SK-N-SH (cell line): ENCODE data around the gene DCP2.

Source experiments
- CTCF ChIP-seq: fragments of 200-600 bp; sonication (generic); IDR thresholded peaks from 2 replicates; pipeline ENCODE4 v1.6.1; 2017; ENCODE audit warnings: antibody characterized with exemption, mild to moderate bottlenecking, moderate library complexity
- EZH2phosphoT487 ChIP-seq: fragments of 200-600 bp; sonication (generic); IDR thresholded peaks from 2 replicates; pipeline ENCODE4 v1.6.1; 2017; ENCODE audit warnings: low read depth, mixed run types, mild to moderate bottlenecking, antibody characterized with exemption, moderate library complexity, borderline replicate concordance
- FOSL2 ChIP-seq: IDR thresholded peaks from 2 replicates; pipeline ENCODE4 v1.4.0; 2012; ENCODE audit warnings: low read depth, mild to moderate bottlenecking, moderate library complexity, borderline replicate concordance
- MXI1 ChIP-seq: IDR thresholded peaks from 2 replicates; pipeline ENCODE4 v1.6.1; 2012; ENCODE audit warnings: mild to moderate bottlenecking, low read depth, low read length, improper control_type of control experiment
- POLR2AphosphoS5 ChIP-seq: IDR thresholded peaks from 2 replicates; pipeline ENCODE4 v1.6.1; 2012; ENCODE audit warnings: low read depth, low read length
- SIN3A ChIP-seq: IDR thresholded peaks from 2 replicates; pipeline ENCODE4 v1.6.1; 2012; ENCODE audit warnings: low read depth, mild to moderate bottlenecking, low read length, moderate library complexity, borderline replicate concordance
- SMC3 ChIP-seq: IDR thresholded peaks from 2 replicates; pipeline ENCODE4 v1.6.1; 2012; ENCODE audit warnings: low read depth, low read length, improper control_type of control experiment
- TCF12 ChIP-seq: IDR thresholded peaks from 2 replicates; pipeline ENCODE4 v1.4.0; 2012
- YY1 ChIP-seq: IDR thresholded peaks from 2 replicates; pipeline ENCODE4 v1.4.0; 2012; ENCODE audit warnings: low read depth, mild to moderate bottlenecking
- TF ChIP-seq, protein P1 (sequence below): IDR thresholded peaks from 2 replicates; pipeline ENCODE4 v1.4.0; 2012; ENCODE audit warnings: low read depth, borderline replicate concordance
- TF ChIP-seq, protein P2 (sequence below): fragments of 150-350 bp; IDR thresholded peaks from 2 replicates; pipeline ENCODE4 v1.6.1; 2017; ENCODE audit warnings: antibody characterized with exemption, low read length, low read depth, borderline replicate concordance
- TF ChIP-seq, protein P3 (sequence below): IDR thresholded peaks from 2 replicates; pipeline ENCODE4 v1.4.0; 2012; ENCODE audit warnings: low read depth, borderline replicate concordance

GRCh38 chr5:112998296-112998695 is 21.7 kb downstream of the DCP2 start:
- TF ChIP-seq CTCF (no peak), FOSL2 (no peak), POLR2AphosphoS5 (no peak), YY1 (no peak), SIN3A (no peak), EZH2phosphoT487 (no peak), MXI1 (no peak), SMC3 (no peak), TCF12 (no peak)
- TF ChIP-seq, protein P1, sequence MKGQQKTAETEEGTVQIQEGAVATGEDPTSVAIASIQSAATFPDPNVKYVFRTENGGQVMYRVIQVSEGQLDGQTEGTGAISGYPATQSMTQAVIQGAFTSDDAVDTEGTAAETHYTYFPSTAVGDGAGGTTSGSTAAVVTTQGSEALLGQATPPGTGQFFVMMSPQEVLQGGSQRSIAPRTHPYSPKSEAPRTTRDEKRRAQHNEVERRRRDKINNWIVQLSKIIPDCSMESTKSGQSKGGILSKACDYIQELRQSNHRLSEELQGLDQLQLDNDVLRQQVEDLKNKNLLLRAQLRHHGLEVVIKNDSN = no peak
- TF ChIP-seq, protein P2, sequence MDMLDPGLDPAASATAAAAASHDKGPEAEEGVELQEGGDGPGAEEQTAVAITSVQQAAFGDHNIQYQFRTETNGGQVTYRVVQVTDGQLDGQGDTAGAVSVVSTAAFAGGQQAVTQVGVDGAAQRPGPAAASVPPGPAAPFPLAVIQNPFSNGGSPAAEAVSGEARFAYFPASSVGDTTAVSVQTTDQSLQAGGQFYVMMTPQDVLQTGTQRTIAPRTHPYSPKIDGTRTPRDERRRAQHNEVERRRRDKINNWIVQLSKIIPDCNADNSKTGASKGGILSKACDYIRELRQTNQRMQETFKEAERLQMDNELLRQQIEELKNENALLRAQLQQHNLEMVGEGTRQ = no peak
- TF ChIP-seq, protein P3, sequence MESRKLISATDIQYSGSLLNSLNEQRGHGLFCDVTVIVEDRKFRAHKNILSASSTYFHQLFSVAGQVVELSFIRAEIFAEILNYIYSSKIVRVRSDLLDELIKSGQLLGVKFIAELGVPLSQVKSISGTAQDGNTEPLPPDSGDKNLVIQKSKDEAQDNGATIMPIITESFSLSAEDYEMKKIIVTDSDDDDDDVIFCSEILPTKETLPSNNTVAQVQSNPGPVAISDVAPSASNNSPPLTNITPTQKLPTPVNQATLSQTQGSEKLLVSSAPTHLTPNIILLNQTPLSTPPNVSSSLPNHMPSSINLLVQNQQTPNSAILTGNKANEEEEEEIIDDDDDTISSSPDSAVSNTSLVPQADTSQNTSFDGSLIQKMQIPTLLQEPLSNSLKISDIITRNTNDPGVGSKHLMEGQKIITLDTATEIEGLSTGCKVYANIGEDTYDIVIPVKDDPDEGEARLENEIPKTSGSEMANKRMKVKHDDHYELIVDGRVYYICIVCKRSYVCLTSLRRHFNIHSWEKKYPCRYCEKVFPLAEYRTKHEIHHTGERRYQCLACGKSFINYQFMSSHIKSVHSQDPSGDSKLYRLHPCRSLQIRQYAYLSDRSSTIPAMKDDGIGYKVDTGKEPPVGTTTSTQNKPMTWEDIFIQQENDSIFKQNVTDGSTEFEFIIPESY = no peak
